HEK293 (cell line): ENCODE results near the gene DIPK2B.

Experiments
- CTCF ChIA-PET: fragments of 350-600 bp; formaldehyde crosslinking; extraction: SDS; loops from one replicate; lab custom pipeline; 2021; ENCODE audit warnings: antibody characterized with exemption; lab: Yijun Ruan, JAX
- POLR2A ChIA-PET: fragments of 300-600 bp; formaldehyde crosslinking; extraction: SDS; loops from one replicate; lab custom pipeline; 2020; ENCODE audit warnings: antibody characterized with exemption, inconsistent platforms; lab: Yijun Ruan, JAX
- H3K27ac ChIP-seq: fragments of 200-500 bp; sonication (Bioruptor generic); 2 replicates; pipeline ENCODE4 v1.5.1; 2014; ENCODE audit warnings: low read depth, low read length, control low read depth, inconsistent platforms; ENCODE audit errors: extremely low read depth
- H3K36me3 ChIP-seq, 2 experiments: fragments of 200-500 bp in 1 of 2; sonication (Bioruptor generic) in 1 of 2; 1 replicate in 1 of 2; 2 replicates in 1 of 2; pipeline ENCODE4 v1.5.1; 2014 to 2017; ENCODE audit warnings: inconsistent platforms in 2 of 2, low read length in 2 of 2; ENCODE audit not compliant: control insufficient read depth in 2 of 2, insufficient read depth in 1 of 2
- H3K4me1 ChIP-seq: fragments of 200-500 bp; sonication (Bioruptor generic); 2 replicates; pipeline ENCODE4 v1.5.1; 2014; ENCODE audit warnings: mild to moderate bottlenecking, low read length, inconsistent platforms; ENCODE audit not compliant: control insufficient read depth, insufficient read depth
- H3K4me3 ChIP-seq: 2 replicates; pipeline ENCODE4 v1.5.1; 2011; ENCODE audit warnings: low read depth, mild to moderate bottlenecking, control low read depth, low read length, moderate library complexity
- H3K9me3 ChIP-seq: fragments of 200-500 bp; sonication (Bioruptor generic); 2 replicates; pipeline ENCODE4 v1.5.1; 2014; ENCODE audit warnings: low read depth, low read length, inconsistent platforms; ENCODE audit not compliant: control insufficient read depth, insufficient read depth
- EGR2 ChIP-seq: fragments of 450-650 bp; formaldehyde crosslinking; IDR thresholded peaks from 2 replicates; pipeline ENCODE4 v1.5.1; 2016; ENCODE audit warnings: low read depth, missing biosample characterization, missing genetic modification characterization
- MEIS1 ChIP-seq: sonication (generic); formaldehyde crosslinking; IDR thresholded peaks from 2 replicates; pipeline ENCODE4 v1.8.1; 2022; ENCODE audit warnings: missing genetic modification reagents, mild to moderate bottlenecking, borderline replicate concordance
- PRDM2 ChIP-seq: fragments of 450-650 bp; formaldehyde crosslinking; IDR thresholded peaks from 2 replicates; pipeline ENCODE4 v1.5.1; 2016; ENCODE audit warnings: missing biosample characterization, missing genetic modification characterization, borderline replicate concordance
- SP7 ChIP-seq: fragments of 450-650 bp; formaldehyde crosslinking; IDR thresholded peaks from 2 replicates; pipeline ENCODE4 v1.5.1; 2016; ENCODE audit warnings: missing biosample characterization, missing genetic modification characterization
- ZBTB26 ChIP-seq: fragments of 450-650 bp; formaldehyde crosslinking; optimal IDR thresholded peaks from 2 replicates; pipeline ENCODE3; 2016; ENCODE audit warnings: missing biosample characterization, mild to moderate bottlenecking, missing genetic modification characterization
- ZBTB49 ChIP-seq: fragments of 450-650 bp; formaldehyde crosslinking; IDR thresholded peaks from 2 replicates; pipeline ENCODE4 v1.5.1; 2016; ENCODE audit warnings: missing biosample characterization, missing genetic modification characterization, low read depth
- ZFP41 ChIP-seq: fragments of 450-650 bp; formaldehyde crosslinking; IDR thresholded peaks from 2 replicates; pipeline ENCODE4 v1.5.1; 2016; ENCODE audit warnings: missing biosample characterization, missing genetic modification characterization, borderline replicate concordance
- ZFP69B ChIP-seq: fragments of 450-650 bp; formaldehyde crosslinking; IDR thresholded peaks from 2 replicates; pipeline ENCODE4 v1.5.1; 2016; ENCODE audit warnings: missing biosample characterization, missing genetic modification characterization
- ZNF112 ChIP-seq: fragments of 450-650 bp; formaldehyde crosslinking; IDR thresholded peaks from 2 replicates; pipeline ENCODE4 v1.5.0; 2017; ENCODE audit warnings: missing biosample characterization, missing genetic modification characterization
- ZNF221 ChIP-seq: fragments of 450-650 bp; formaldehyde crosslinking; IDR thresholded peaks from 2 replicates; pipeline ENCODE4 v1.5.1; 2017; ENCODE audit warnings: missing biosample characterization, missing genetic modification characterization, borderline replicate concordance
- ZNF24 ChIP-seq: fragments of 450-650 bp; formaldehyde crosslinking; IDR thresholded peaks from 2 replicates; pipeline ENCODE4 v1.5.1; 2016; ENCODE audit warnings: missing biosample characterization, missing genetic modification characterization
- ZNF266 ChIP-seq: fragments of 450-650 bp; formaldehyde crosslinking; IDR thresholded peaks from 2 replicates; pipeline ENCODE4 v1.5.1; 2016; ENCODE audit warnings: missing biosample characterization, missing genetic modification characterization, low read depth
- ZNF280D ChIP-seq: fragments of 450-650 bp; formaldehyde crosslinking; IDR thresholded peaks from 2 replicates; pipeline ENCODE4 v1.5.1; 2016; ENCODE audit warnings: missing biosample characterization, missing genetic modification characterization
- ZNF302 ChIP-seq: fragments of 450-650 bp; formaldehyde crosslinking; IDR thresholded peaks from 2 replicates; pipeline ENCODE4 v1.5.1; 2016; ENCODE audit warnings: missing biosample characterization, missing genetic modification characterization, low read depth
- ZNF324 ChIP-seq: fragments of 450-650 bp; formaldehyde crosslinking; IDR thresholded peaks from 2 replicates; pipeline ENCODE4 v1.5.1; 2016; ENCODE audit warnings: missing biosample characterization, missing genetic modification characterization
- ZNF350 ChIP-seq: fragments of 450-650 bp; formaldehyde crosslinking; IDR thresholded peaks from 2 replicates; pipeline ENCODE4 v1.5.0; 2017; ENCODE audit warnings: missing biosample characterization, mild to moderate bottlenecking, missing genetic modification characterization
- ZNF37A ChIP-seq: fragments of 450-650 bp; IDR thresholded peaks from 2 replicates; pipeline ENCODE4 v1.5.1; 2018; ENCODE audit warnings: missing biosample characterization, missing genetic modification characterization
- ZNF426 ChIP-seq: fragments of 450-650 bp; formaldehyde crosslinking; IDR thresholded peaks from 2 replicates; pipeline ENCODE4 v1.5.1; 2017; ENCODE audit warnings: missing biosample characterization, missing genetic modification characterization, mild to moderate bottlenecking, inconsistent platforms, moderate library complexity
- ZNF501 ChIP-seq: fragments of 450-650 bp; formaldehyde crosslinking; IDR thresholded peaks from 2 replicates; pipeline ENCODE4 v1.5.1; 2016; ENCODE audit warnings: missing biosample characterization, missing genetic modification characterization
- ZNF626 ChIP-seq: fragments of 450-650 bp; sonication (Bioruptor Pico); formaldehyde crosslinking; IDR thresholded peaks from 2 replicates; pipeline ENCODE4 v1.5.1; 2018; ENCODE audit warnings: missing biosample characterization, missing genetic modification characterization, inconsistent platforms
- ZNF704 ChIP-seq: fragments of 450-650 bp; formaldehyde crosslinking; IDR thresholded peaks from 2 replicates; pipeline ENCODE4 v1.5.1; 2016; ENCODE audit warnings: missing biosample characterization, missing genetic modification characterization

The DIPK2B gene

GRCh38 chrX:45191820-45192409 lies 8.8 kb downstream of the DIPK2B start:
- Histone ChIP-seq H3K4me1 (no peaks in the 10 kb centered on the region), H3K36me3 (no peaks in the 10 kb centered on the region), H3K27ac (no peak overlapping the region), H3K9me3 (no peaks in the 10 kb centered on the region), H3K4me3 (no peak overlapping the region)
- TF ChIP-seq ZNF37A (tag by site-specific recombination) (no peak), ZFP69B (tag by site-specific recombination) (no peak), EGR2 (tag by site-specific recombination) (no peak), ZFP41 (no peak), ZNF501 (tag by site-specific recombination) (no peak), ZNF350 (tag by site-specific recombination) (no peak), ZNF24 (tag by site-specific recombination) (no peak), ZNF280D (no peak), MEIS1 (CRISPR knock-in tag) (no peak), ZNF626 (no peak), ZNF266 (no peak), SP7 (no peak), ZNF112 (no peak), ZNF426 (no peak), ZNF324 (tag by site-specific recombination) (no peak), ZBTB49 (tag by site-specific recombination) (no peak)
- ChIA-PET POLR2A (no interaction called here), CTCF (interaction anchor here (0.6 to 0.7 kb wide), 2 partner anchors 106 to 221 kb away, joined by 3 read pairs; no protein-coding TSS in a partner anchor)

- no peaks in the 10 kb centered on the region for H3K9me3 ChIP-seq
- CTCF ChIA-PET: no interaction called here
- POLR2A ChIA-PET: no interaction called here
- TF ChIP-seq ZNF221 (tag by site-specific recombination): no peak
- no peak for TF ChIP-seq ZBTB26 (tag by site-specific recombination)
- TF ChIP-seq PRDM2: no peak
- no peak for TF ChIP-seq ZNF302 (tag by site-specific recombination)
- TF ChIP-seq ZNF704 (tag by site-specific recombination): no peak
Measured at GRCh38 chrX:45191383-45191782, 9.3 kb downstream of the DIPK2B start.

More at GRCh38 chrX:45191383-45191782, 9.3 kb downstream of the DIPK2B start:
- Histone ChIP-seq H3K4me3 (no peak overlapping the region), H3K27ac (no peak overlapping the region), H3K4me1 (no peaks in the 10 kb centered on the region), H3K36me3 (no peaks in the 10 kb centered on the region)
